Measurements from ENCODE around the gene NME9.

DNA sequence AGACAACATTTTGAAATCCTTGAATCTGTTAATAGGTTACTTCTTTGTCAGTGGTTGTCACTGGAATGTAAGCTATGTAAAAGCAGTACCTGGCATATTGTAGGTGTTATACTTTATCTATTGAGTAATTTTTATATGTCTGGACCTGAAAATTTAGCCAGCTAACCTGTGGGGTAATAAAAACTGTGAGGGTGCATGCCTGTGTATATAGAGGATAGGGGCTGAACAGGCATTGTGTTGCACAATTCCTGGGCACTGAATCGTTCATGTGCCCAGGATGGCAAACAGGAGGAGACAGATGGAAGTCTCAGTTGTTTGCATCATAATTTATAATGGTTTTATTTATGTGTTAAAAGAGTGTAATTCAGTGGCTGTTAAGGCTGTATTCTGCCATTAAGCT, 75.4 kb downstream of the NME9 start:
- TF ChIP-seq, protein P1, sequence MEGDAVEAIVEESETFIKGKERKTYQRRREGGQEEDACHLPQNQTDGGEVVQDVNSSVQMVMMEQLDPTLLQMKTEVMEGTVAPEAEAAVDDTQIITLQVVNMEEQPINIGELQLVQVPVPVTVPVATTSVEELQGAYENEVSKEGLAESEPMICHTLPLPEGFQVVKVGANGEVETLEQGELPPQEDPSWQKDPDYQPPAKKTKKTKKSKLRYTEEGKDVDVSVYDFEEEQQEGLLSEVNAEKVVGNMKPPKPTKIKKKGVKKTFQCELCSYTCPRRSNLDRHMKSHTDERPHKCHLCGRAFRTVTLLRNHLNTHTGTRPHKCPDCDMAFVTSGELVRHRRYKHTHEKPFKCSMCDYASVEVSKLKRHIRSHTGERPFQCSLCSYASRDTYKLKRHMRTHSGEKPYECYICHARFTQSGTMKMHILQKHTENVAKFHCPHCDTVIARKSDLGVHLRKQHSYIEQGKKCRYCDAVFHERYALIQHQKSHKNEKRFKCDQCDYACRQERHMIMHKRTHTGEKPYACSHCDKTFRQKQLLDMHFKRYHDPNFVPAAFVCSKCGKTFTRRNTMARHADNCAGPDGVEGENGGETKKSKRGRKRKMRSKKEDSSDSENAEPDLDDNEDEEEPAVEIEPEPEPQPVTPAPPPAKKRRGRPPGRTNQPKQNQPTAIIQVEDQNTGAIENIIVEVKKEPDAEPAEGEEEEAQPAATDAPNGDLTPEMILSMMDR (IDR thresholded peaks at IDR 0.05), result no peak
- TF ChIP-seq POLR2A (IDR thresholded peaks at IDR 0.05), result no peak
